Measurements from ENCODE around the gene COL12A1. TPM values are rescaled to one million over a fixed set of nuclear protein-coding genes. Genes with fewer than 3 reads are reported as not detected.

The COL12A1 gene
- total and polyA plus RNA-seq, 10 of the 15 experiments (the other 5 are each of a cell fraction or from before 2014, with no cell fraction given) = under 0.01 to 0.69 (median 0.11) TPM; not detected in 6

DNA sequence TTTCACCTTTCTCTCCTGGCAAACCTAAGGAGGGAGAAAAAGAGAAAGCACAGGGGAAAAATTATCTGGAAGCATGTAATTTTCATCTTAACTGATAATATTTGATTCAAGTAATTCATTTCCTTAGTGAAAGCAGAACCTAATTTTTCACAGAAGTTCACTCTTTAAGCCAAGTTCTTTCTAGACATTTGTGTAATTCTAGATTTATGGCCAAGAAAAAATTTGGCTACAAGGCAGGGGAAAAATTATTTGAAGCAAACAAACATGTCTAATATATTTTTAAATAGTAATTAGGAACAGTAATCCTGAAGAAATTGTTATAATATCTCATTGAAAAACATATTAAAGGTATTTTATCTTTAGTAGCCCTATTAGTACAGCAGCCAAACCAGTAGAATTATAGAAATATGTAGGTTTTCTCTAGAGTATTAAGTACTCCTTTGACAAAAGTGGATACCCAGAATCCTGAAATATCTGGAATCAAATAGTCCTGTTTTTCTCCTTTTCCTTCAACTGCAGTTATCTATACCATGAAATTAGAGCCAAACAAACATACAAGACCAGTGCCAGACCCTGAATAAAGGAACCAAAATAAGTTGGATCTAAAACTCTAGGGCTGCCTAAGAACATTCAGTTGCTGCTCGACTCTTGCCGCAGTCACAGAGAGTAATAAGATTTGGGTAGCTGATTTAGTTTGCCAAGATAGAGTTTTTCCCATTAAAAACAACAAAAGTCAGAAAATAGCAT, 116.5 kb downstream of the COL12A1 start:
- POLR2A ChIA-PET = no interaction called here
- H2AFZ ChIP-seq (ENCODE audit: control insufficient read depth, low read depth, low read length) = no peak overlapping the region
- CTCF ChIA-PET = no interaction called here
- no peaks in the 10 kb centered on the region for H3K79me2 ChIP-seq (ENCODE audit: control insufficient read depth, insufficient read depth, low read length)
- no peak overlapping the region for H3K4me3 ChIP-seq
- 74% methylated on average over 2 of the region's 2 CpGs for WGBS (ENCODE audit: insufficient coverage, insufficient replicate concordance, low lambda C conversion rate, missing lambda C conversion rate)
- no peak overlapping the region for H3K4me2 ChIP-seq (ENCODE audit: control insufficient read depth, insufficient read depth)
- H4K20me1 ChIP-seq (ENCODE audit: control insufficient read depth, insufficient read depth) = no peaks in the 10 kb centered on the region
- ATAC-seq (no peak), FAIRE-seq (no peak), DNase-seq (ENCODE audit: low read depth, low spot score) (no peak)
- no peak for TF ChIP-seq PML (IDR thresholded peaks at IDR 0.05; ENCODE audit: low read length)
- no peak for TF ChIP-seq NFIC (IDR thresholded peaks at IDR 0.05; ENCODE audit: low read depth, low read length)
- TF ChIP-seq, protein P1, sequence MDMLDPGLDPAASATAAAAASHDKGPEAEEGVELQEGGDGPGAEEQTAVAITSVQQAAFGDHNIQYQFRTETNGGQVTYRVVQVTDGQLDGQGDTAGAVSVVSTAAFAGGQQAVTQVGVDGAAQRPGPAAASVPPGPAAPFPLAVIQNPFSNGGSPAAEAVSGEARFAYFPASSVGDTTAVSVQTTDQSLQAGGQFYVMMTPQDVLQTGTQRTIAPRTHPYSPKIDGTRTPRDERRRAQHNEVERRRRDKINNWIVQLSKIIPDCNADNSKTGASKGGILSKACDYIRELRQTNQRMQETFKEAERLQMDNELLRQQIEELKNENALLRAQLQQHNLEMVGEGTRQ (IDR thresholded peaks at IDR 0.05; ENCODE audit: borderline replicate concordance, low read depth, low read length) = no peak
- TF ChIP-seq CBFB (IDR thresholded peaks at IDR 0.05; ENCODE audit: low read depth) = no peak
- no peak for TF ChIP-seq CEBPB (IDR thresholded peaks at IDR 0.05; ENCODE audit: borderline replicate concordance in 1 of 2, low read depth in 2 of 2, low read length in 2 of 2)
- TF ChIP-seq PAX5 (IDR thresholded peaks at IDR 0.05; ENCODE audit: borderline replicate concordance, low read depth, low read length) = no peak
- no peak for TF ChIP-seq GATAD2B (conservative IDR thresholded peaks at IDR 0.05; ENCODE audit: low read depth)
- TF ChIP-seq, protein P2, sequence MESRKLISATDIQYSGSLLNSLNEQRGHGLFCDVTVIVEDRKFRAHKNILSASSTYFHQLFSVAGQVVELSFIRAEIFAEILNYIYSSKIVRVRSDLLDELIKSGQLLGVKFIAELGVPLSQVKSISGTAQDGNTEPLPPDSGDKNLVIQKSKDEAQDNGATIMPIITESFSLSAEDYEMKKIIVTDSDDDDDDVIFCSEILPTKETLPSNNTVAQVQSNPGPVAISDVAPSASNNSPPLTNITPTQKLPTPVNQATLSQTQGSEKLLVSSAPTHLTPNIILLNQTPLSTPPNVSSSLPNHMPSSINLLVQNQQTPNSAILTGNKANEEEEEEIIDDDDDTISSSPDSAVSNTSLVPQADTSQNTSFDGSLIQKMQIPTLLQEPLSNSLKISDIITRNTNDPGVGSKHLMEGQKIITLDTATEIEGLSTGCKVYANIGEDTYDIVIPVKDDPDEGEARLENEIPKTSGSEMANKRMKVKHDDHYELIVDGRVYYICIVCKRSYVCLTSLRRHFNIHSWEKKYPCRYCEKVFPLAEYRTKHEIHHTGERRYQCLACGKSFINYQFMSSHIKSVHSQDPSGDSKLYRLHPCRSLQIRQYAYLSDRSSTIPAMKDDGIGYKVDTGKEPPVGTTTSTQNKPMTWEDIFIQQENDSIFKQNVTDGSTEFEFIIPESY (IDR thresholded peaks at IDR 0.05) = no peak
- TF ChIP-seq CBX3 (IDR thresholded peaks at IDR 0.05; ENCODE audit: borderline replicate concordance, low read depth) = no peak
- no peak for TF ChIP-seq RCOR1 (conservative IDR thresholded peaks at IDR 0.05; ENCODE audit: low read depth, low read length)
- TF ChIP-seq PAX8 (IDR thresholded peaks at IDR 0.05) = no peak
- no peak for TF ChIP-seq NR2F1 (conservative IDR thresholded peaks at IDR 0.05)
- TF ChIP-seq, protein P3, sequence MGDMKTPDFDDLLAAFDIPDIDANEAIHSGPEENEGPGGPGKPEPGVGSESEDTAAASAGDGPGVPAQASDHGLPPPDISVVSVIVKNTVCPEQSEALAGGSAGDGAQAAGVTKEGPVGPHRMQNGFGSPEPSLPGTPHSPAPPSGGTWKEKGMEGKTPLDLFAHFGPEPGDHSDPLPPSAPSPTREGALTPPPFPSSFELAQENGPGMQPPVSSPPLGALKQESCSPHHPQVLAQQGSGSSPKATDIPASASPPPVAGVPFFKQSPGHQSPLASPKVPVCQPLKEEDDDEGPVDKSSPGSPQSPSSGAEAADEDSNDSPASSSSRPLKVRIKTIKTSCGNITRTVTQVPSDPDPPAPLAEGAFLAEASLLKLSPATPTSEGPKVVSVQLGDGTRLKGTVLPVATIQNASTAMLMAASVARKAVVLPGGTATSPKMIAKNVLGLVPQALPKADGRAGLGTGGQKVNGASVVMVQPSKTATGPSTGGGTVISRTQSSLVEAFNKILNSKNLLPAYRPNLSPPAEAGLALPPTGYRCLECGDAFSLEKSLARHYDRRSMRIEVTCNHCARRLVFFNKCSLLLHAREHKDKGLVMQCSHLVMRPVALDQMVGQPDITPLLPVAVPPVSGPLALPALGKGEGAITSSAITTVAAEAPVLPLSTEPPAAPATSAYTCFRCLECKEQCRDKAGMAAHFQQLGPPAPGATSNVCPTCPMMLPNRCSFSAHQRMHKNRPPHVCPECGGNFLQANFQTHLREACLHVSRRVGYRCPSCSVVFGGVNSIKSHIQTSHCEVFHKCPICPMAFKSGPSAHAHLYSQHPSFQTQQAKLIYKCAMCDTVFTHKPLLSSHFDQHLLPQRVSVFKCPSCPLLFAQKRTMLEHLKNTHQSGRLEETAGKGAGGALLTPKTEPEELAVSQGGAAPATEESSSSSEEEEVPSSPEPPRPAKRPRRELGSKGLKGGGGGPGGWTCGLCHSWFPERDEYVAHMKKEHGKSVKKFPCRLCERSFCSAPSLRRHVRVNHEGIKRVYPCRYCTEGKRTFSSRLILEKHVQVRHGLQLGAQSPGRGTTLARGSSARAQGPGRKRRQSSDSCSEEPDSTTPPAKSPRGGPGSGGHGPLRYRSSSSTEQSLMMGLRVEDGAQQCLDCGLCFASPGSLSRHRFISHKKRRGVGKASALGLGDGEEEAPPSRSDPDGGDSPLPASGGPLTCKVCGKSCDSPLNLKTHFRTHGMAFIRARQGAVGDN (IDR thresholded peaks at IDR 0.05) = no peak
- no peak for TF ChIP-seq POU2F2 (IDR thresholded peaks at IDR 0.05; ENCODE audit: borderline replicate concordance, low read depth, low read length)
- no TSS peak for BruUV-seq (replicated peaks)
- SMC1A ChIA-PET (ENCODE audit: uncharacterized antibody, unreplicated experiment) = no interaction called here
- no peaks in the 10 kb centered on the region for H3K4me1 ChIP-seq (ENCODE audit: control insufficient read depth, insufficient read depth, low read length)
- no peak overlapping the region for H3K9ac ChIP-seq (ENCODE audit: control insufficient read depth, insufficient read depth, low read length)
- peaks cover 0 to 4% of the 10 kb centered on the region in 2 experiments; a peak in 3 of 4 replicates for H3K27me3 ChIP-seq (replicated peaks in 1 of 2; ENCODE audit: control insufficient read depth in 2 of 2, insufficient read depth in 2 of 2, low read length in 1 of 2)
- no peaks in the 10 kb centered on the region for H3K9me3 ChIP-seq (replicated peaks; ENCODE audit: control insufficient read depth, insufficient read depth, low read length)
- H3K36me3 ChIP-seq (ENCODE audit: control insufficient read depth in 2 of 2, insufficient read depth in 2 of 2, low read length in 1 of 2) = no peaks in the 10 kb centered on the region
- intact Hi-C loops (cut with micrococcal nuclease; ENCODE audit: unreplicated experiment) (no loop called here), in situ Hi-C loops (cut with MboI) (no loop called here)
- H3K27ac ChIP-seq (ENCODE audit: control insufficient read depth, insufficient read depth) = no peak overlapping the region
- RAD21 ChIA-PET (ENCODE audit: unreplicated experiment) = no interaction called here
